Activated CD8-positive, alpha-beta T cell treated with anti-CD3 and anti-CD28 coated beads, Interleukin-2, amount 10 ng/mL, durations not matched to agents 7 days and 5 days (primary cell): ENCODE measurements around the gene KSR1. TPM values are rescaled to one million over a fixed set of nuclear protein-coding genes. Genes with fewer than 3 reads are reported as not detected.
A peak's percentile ranks its signal among the peaks of the same experiment; 100 is the strongest.

Experiments
- ATAC-seq: fragments of 150-1000 bp; cut with Tn5 transposase; one replicate; pipeline ENCODE4 v1.10.0; 2021; ENCODE audit warnings: moderate library complexity
- CTCF ChIA-PET: fragments of 350-600 bp; sonication (Branson Sonifier 250); formaldehyde crosslinking; loops from one replicate; lab custom pipeline; 2021; ENCODE audit warnings: antibody characterized with exemption; lab: Charles Lee
- POLR2A ChIA-PET: fragments of 350-600 bp; sonication (Branson Sonifier 250); formaldehyde crosslinking; loops from one replicate; lab custom pipeline; 2021; ENCODE audit warnings: antibody characterized with exemption; lab: Charles Lee
- DNase-seq: peaks from one replicate; pipeline ENCODE4 v3.0.0-alpha.2; 2020
- H3K27ac Mint-ChIP-seq: one replicate; pipeline ENCODE4 v1.8.0; 2021; ENCODE audit warnings: mild to moderate bottlenecking, mixed read lengths
- H3K27me3 Mint-ChIP-seq: one replicate; pipeline ENCODE4 v1.8.0; 2021; ENCODE audit warnings: low read depth, mixed read lengths
- H3K36me3 Mint-ChIP-seq: one replicate; pipeline ENCODE4 v1.8.0; 2021; ENCODE audit warnings: low read depth, mixed read lengths
- H3K4me1 Mint-ChIP-seq: one replicate; pipeline ENCODE4 v1.8.0; 2021; ENCODE audit warnings: low read depth, mixed read lengths
- H3K4me3 Mint-ChIP-seq: one replicate; pipeline ENCODE4 v1.8.0; 2021; ENCODE audit warnings: mild to moderate bottlenecking, mixed read lengths
- H3K9me3 Mint-ChIP-seq: one replicate; pipeline ENCODE4 v1.8.0; 2022; ENCODE audit warnings: mixed read lengths; ENCODE audit not compliant: insufficient read depth
- total RNA-seq, 2 experiments: library from RNA; stranded (reverse); gene quantifications; one replicate each; pipeline ENCODE4 v1.2.3, GENCODE V29; 2021

The KSR1 gene
- total RNA-seq, 2 experiments from 2014 or later, result 45.3 to 45.8 TPM

DNA sequence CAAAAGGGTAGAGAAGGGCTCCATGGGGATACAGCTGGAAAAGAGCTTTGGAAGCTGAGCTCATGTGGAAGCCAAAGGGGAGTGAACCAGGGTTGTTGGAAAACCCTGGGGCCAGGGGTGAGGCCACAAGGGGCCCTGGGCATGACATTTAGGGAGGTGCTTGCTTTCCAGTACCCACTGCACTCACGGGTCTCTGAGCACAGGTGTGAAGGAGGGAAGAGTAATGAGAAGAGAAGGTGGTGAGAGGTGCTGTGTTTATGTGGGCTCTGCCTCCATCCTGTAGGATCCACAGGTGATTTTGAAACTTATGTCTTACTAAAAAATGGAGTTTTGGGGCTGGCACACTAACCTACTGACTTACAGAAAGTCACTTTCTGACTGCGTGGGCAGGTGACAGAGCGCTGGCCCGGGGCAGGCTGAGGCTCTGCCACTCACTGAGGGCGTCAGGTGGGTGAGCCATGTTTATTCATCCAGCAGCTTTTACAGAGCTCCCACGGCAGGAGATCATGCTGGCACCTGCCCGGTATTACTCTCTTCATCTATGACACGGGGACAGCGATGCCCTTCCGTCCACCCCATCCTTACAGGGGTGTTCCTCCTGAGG, 18.9 kb downstream of the KSR1 start:
- DNase-seq, result no peak
- POLR2A ChIA-PET, result interaction anchor here (0.8 to 2.9 kb wide), 3 partner anchors 17 to 19 kb away, joined by 5 to 12 read pairs (median 11); partner anchors contain the start of gene KSR1
- CTCF ChIA-PET, result interaction anchor here (2.2 kb wide), 1 partner anchor 99 kb away, joined by 5 read pairs; no protein-coding TSS in a partner anchor
- Mint-ChIP-seq H3K9me3 (no peaks in the 10 kb centered on the region), H3K36me3 (peaks cover 10% of the 10 kb centered on the region), H3K4me3 (peak overlapping the region; percentile 37), H3K27ac (peak overlapping the region; percentile 98), H3K4me1 (peaks cover 97% of the 10 kb centered on the region), H3K27me3 (no peaks in the 10 kb centered on the region)
- ATAC-seq, result no peak

DNA sequence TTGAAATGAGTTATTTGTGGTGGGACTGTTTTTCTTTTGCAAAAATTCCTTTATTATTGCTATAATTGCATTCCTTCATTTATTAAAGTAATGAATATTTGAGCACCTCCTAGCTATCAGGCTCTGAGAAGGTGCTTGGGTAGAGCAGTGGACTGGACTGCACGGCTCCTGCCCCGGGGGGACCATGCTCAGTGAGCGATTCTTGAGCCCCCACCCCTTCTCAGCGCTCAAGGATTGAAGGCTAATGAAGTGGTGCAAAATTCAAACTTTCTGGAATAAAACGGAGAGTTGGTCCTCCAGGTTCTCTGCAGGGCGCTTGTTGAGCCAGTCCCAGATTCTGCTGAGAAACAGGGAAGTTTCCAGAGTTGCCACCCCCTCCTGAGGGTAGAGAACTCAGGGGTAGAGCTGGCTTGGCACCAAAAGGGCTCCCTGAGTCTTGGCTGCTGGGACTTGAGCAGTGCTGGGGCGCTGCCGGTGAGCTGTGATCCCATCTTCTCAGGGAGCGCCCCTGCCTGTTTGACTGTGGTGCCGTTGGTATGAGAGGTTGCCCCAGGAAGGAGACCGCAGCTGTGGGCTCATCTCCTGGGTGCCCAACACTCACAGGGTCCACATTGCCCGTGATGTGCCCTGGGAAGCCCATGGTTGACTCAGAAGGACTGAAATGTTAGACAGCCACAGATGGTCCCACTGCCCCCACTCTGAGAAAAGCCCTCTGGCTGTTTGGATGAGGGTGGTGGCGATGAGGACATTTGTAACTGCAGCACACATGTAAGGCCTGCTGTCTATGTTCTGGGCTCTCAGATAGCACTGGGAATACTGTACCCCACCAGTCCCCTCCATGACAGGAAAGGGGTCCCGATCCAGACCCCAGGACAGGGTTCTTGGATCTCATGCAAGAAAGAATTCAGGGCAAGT, 20.0 kb downstream of the KSR1 start:
- CTCF ChIA-PET, result interaction anchor here (0.5 to 2.2 kb wide), 4 partner anchors 9 to 833 kb away, joined by 3 to 5 read pairs (median 4); no protein-coding TSS in a partner anchor
- no peaks in the 10 kb centered on the region for H3K9me3 Mint-ChIP-seq
- H3K4me3 Mint-ChIP-seq, result no peak overlapping the region
- peaks cover 11% of the 10 kb centered on the region for H3K36me3 Mint-ChIP-seq
- DNase-seq, result no peak
- H3K27me3 Mint-ChIP-seq, result no peaks in the 10 kb centered on the region
- ATAC-seq, result no peak
- POLR2A ChIA-PET, result interaction anchor here (0.8 to 1.5 kb wide), 2 partner anchors 18 to 182 kb away, joined by 4 to 5 read pairs; partner anchors contain the start of gene WSB1
- peak overlapping the region; percentile 98 for H3K27ac Mint-ChIP-seq
- peaks cover 98% of the 10 kb centered on the region for H3K4me1 Mint-ChIP-seq

DNA sequence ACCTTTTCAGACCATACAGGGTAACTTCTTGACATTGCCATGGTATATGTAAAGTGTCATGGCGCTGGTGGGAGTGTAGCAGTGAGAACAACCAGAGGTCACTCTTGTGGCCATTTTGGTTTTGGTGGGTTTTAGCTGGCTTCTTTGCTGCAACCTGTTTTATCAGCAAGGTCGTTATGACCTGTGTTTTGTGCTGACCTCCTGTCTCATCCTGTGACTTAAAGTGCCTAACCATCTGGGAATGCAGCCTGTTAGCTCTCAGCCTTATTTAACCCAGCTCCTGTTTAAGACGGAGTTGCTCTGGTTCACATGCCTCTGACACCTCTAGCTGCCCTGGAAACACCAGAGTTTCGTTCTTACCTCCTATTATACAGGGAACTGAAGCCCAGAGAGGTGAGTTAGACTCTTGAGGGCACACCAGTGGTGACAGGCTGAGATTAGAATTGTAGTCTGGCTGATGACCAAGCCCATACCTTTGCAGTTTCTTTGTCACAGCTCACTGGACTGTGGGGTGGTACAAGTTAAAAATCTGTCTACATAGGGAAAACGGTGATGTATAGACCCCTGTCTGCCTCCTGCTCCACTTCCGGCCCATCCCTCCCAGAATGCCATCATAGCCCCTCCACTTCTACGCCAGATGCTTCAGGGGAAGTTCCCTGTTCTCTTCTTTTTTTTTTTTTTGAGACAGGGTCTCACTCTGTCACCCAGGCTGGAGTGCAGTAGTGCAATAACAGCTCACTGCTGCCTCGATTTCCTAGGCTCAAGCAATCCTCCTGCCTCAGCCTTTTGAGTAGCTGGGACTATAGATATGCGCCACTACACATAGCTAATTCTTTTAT, 21.0 kb downstream of the KSR1 start:
- Mint-ChIP-seq H3K4me1 (peaks cover 98% of the 10 kb centered on the region), H3K27me3 (no peaks in the 10 kb centered on the region), H3K9me3 (no peaks in the 10 kb centered on the region), H3K4me3 (no peak overlapping the region), H3K36me3 (peaks cover 14% of the 10 kb centered on the region), H3K27ac (no peak overlapping the region)
- DNase-seq (no peak), ATAC-seq (no peak)
- POLR2A ChIA-PET, result interaction anchor here (1.5 kb wide), 1 partner anchor 183 kb away, joined by 4 read pairs; the partner anchor contains the start of gene WSB1
- CTCF ChIA-PET, result interaction anchor here (1.7 to 2.2 kb wide), 2 partner anchors 68 to 97 kb away, joined by 3 to 5 read pairs; no protein-coding TSS in a partner anchor

DNA sequence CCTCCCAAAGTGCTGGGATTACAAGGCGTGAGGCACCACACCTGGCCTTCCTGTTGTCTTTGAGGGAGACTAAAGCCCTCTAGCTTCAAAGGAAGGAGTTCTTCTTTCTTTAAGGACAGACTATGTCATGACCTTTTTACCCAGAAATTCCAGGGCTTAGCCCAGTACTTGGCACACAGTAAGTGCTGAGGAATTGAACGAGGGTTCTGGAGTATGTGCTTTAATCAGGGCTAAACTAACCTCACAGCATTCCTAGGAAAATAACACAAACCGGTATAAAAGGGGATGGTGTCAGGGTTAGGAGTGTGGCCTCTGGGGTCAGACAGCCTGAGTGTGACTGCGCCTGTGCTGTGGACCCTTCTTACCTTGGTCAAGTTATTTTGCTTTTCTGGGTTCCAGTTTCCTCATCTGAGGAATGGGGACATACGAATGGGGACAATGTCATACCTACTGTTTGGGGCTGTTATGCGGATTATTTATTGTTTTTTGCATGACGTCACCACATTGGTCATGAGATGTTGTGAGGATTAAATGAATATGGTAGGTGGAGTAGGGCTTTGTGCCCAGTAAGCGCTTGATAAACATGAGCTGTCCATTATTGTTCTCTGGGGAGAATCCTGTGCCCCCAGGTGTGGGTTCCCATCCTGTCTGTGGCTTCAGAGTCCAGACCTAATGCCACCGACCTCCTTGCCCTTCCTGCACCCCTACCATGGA, 21.9 kb downstream of the KSR1 start:
- Mint-ChIP-seq H3K4me3 (no peak overlapping the region), H3K27ac (peak overlapping the region; percentile 6), H3K9me3 (no peaks in the 10 kb centered on the region), H3K4me1 (peaks cover 98% of the 10 kb centered on the region), H3K27me3 (no peaks in the 10 kb centered on the region), H3K36me3 (peaks cover 17% of the 10 kb centered on the region)
- ATAC-seq (no peak), DNase-seq (no peak)
- ChIA-PET CTCF (interaction anchor here (1.7 kb wide), 1 partner anchor 67 kb away, joined by 3 read pairs; no protein-coding TSS in a partner anchor), POLR2A (interaction anchor here (1.5 kb wide), 1 partner anchor 184 kb away, joined by 4 read pairs; the partner anchor contains the start of gene WSB1)

DNA sequence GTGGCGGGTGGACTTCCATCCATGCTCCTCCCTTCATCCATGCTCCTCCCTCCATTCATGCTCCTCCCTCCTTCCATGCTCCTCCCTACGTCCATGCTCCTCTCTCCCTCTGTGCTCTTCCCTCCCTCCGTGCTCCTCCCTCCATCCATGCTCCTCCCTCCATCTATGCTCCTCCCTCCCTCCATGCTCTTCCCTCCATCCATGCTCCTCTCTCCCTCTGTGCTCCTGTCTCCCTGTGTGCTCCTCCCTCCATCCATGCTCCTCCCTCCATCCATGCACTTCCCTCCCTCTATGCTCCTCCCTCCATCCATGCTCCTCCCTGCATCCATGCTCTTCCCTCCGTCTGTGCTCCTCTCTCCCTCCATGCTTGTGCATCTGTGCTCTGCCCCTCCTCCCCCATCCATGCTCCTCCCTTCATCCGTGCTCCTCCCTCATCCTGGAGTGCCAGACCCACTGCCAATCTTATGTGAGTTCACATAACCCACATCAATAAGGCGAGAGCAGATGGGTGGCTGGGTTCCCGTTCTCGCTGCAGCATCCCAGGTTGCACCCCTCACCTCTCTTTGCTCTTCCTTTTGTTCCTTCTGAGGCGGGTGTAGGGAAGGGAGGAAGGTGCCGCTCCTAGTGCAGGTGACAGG, 22.8 kb downstream of the KSR1 start:
- DNase-seq (no peak), ATAC-seq (no peak)
- CTCF ChIA-PET, result no interaction called here
- Mint-ChIP-seq H3K27me3 (no peaks in the 10 kb centered on the region), H3K9me3 (no peaks in the 10 kb centered on the region), H3K4me3 (no peak overlapping the region), H3K36me3 (peaks cover 22% of the 10 kb centered on the region), H3K4me1 (peaks cover 96% of the 10 kb centered on the region), H3K27ac (peak overlapping the region; percentile 2)
- POLR2A ChIA-PET, result no interaction called here

DNA sequence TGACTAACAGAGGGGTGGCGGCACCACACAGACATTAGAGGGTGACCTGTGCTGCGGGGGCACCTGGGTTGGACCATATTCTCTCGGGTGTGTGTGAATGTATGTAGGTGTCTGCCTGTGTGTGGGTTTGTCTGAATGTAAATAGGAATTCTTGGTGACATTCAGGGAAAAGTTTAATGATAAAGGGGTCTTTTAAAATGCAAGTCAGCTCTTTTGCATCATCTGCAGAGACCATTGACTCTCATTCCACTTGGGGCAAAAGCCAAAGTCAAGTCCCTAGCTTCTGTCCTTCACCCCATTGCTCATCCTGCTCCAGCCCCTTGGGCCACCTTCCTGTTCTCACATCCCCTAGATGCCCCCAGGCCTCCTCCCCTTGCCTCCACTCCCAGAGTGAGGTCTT, 23.6 kb downstream of the KSR1 start:
- no peak for ATAC-seq
- Mint-ChIP-seq H3K36me3 (peaks cover 22% of the 10 kb centered on the region), H3K27ac (peak overlapping the region; percentile 77), H3K4me1 (peaks cover 89% of the 10 kb centered on the region), H3K9me3 (no peaks in the 10 kb centered on the region), H3K4me3 (no peak overlapping the region), H3K27me3 (no peaks in the 10 kb centered on the region)
- ChIA-PET CTCF (interaction anchor here (1.5 to 3.0 kb wide), 2 partner anchors 24 to 121 kb away, joined by 6 to 16 read pairs; partner anchors contain the start of gene KSR1), POLR2A (interaction anchor here (1.2 kb wide), 1 partner anchor 26 kb away, joined by 3 read pairs; no protein-coding TSS in a partner anchor)
- DNase-seq, result no peak

DNA sequence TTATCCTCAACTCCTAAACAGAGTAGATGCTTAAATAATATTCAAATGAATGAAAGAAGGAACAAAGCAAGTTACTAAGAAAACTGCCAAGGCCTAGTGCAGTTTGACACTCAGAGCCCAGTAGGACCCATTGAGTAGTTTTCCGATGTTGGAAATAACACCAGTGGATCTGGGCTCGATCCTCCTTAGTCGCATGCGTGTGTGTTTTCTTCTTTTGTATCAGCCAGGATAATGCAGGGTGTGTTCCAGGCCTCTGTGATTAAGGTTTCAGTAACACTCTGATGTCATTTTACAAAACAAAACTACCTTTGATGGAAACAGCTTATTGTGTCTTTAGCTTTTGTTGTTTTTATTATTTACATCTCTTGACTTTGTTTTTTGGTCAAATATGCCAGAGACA, 24.5 kb downstream of the KSR1 start:
- peaks cover 21% of the 10 kb centered on the region for H3K36me3 Mint-ChIP-seq
- H3K9me3 Mint-ChIP-seq, result no peaks in the 10 kb centered on the region
- no peak for DNase-seq
- H3K4me1 Mint-ChIP-seq, result peaks cover 86% of the 10 kb centered on the region
- ChIA-PET POLR2A (interaction anchor here (0.6 to 1.9 kb wide), 5 partner anchors 8 to 333 kb away, joined by 3 to 9 read pairs (median 3); partner anchors contain the start of gene KSR1), CTCF (interaction anchor here (0.6 to 3.0 kb wide), 12 partner anchors 10 to 244 kb away, joined by 3 to 16 read pairs (median 3); partner anchors contain the start of gene KSR1)
- H3K27me3 Mint-ChIP-seq, result no peaks in the 10 kb centered on the region
- H3K27ac Mint-ChIP-seq, result peak overlapping the region; percentile 79
- peak overlapping the region; percentile 8 for H3K4me3 Mint-ChIP-seq
- no peak for ATAC-seq

DNA sequence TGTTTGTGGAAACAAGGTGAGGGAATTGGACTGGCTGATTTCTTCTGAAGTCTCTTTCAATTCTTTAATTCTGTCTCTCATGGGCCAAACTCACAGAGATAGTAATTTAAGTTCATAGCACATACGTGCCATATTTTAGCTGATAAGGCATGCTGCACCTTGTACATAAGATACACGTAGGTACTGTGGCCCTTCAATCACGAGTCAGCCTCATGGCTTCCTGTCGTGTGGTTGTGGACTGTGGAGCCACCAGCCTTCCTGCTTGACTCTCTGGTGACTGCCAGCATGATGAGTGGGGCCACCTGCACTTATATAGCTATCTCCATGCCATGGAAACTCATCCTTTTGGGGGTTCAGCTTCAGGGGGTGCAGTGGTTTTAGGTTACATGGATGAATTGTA, 25.1 kb downstream of the KSR1 start:
- CTCF ChIA-PET, result interaction anchor here (0.7 to 3.0 kb wide), 14 partner anchors 11 to 245 kb away, joined by 3 to 16 read pairs (median 3); partner anchors contain the start of gene KSR1
- DNase-seq, result peak; percentile 86
- peak; percentile 97 for ATAC-seq
- Mint-ChIP-seq H3K27me3 (no peaks in the 10 kb centered on the region), H3K4me1 (peaks cover 80% of the 10 kb centered on the region), H3K27ac (peak overlapping the region; percentile 82), H3K4me3 (peak overlapping the region; percentile 43), H3K9me3 (no peaks in the 10 kb centered on the region), H3K36me3 (peaks cover 25% of the 10 kb centered on the region)
- POLR2A ChIA-PET, result interaction anchor here (0.8 to 1.9 kb wide), 5 partner anchors 9 to 64 kb away, joined by 3 to 9 read pairs (median 3); partner anchors contain the start of gene KSR1

DNA sequence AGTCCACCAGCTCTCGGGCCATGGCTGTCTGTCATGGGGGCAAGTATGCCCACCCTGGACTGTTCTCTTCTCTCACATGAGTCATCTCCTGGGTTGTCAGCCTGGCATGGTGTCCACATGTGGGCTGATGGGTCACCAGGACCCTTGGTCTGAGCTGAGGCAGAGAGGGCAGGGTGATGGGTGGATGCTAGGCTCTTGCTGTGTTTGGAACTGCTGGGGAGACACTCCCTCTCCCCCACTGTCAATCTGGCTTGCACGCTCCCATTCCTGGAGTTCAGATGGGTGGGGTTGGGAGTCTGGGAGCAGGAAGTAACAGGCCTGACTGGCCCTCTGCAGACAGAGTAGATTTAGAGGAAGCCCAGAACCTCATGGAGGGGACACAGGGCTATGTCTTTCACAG, 28.9 kb downstream of the KSR1 start:
- no peaks in the 10 kb centered on the region for H3K27me3 Mint-ChIP-seq
- H3K4me1 Mint-ChIP-seq, result peaks cover 50% of the 10 kb centered on the region
- no peak for ATAC-seq
- H3K4me3 Mint-ChIP-seq, result no peak overlapping the region
- CTCF ChIA-PET, result no interaction called here
- H3K9me3 Mint-ChIP-seq, result no peaks in the 10 kb centered on the region
- no peak for DNase-seq
- peaks cover 38% of the 10 kb centered on the region for H3K36me3 Mint-ChIP-seq
- POLR2A ChIA-PET, result no interaction called here
- no peak overlapping the region for H3K27ac Mint-ChIP-seq
